ENCODE results near the gene U2AF1. TPM values are rescaled to one million over a fixed set of nuclear protein-coding genes. Genes with fewer than 3 reads are reported as not detected.

Gene U2AF1
- total RNA-seq (2022; extraction: Qiagen RNA extraction; ENCODE audit: low read depth) = 51.1 to 72.5 TPM (median 60.2 TPM) in 5 replicates

GRCh38 chr21:43106965-43107793 lies at the start of gene U2AF1:
TSS of gene U2AF1 (minus strand) at chr21:43107570. CDS start at chr21:43107494, 76 bp downstream.

GRCh38 chr21:43075170-43076022 lies 32.0 kb downstream of the U2AF1 start, which contains the start of gene CBS:
TSS of gene CBS (minus strand) at chr21:43075835. CDS start at chr21:43072193, 3,642 bp downstream.

Other genes starting within 250 kb of the U2AF1 start
- gene WDR4, start 228.0 kb downstream of the U2AF1 start, total RNA-seq (2022; extraction: Qiagen RNA extraction; ENCODE audit: low read depth) = 22.7 to 31.1 TPM (median 28.2 TPM) in 5 replicates
- 19.5 to 22.1 TPM (median 20.3 TPM) in 5 replicates for gene NDUFV3, start 214.3 kb downstream of the U2AF1 start, total RNA-seq (2022; extraction: Qiagen RNA extraction; ENCODE audit: low read depth)
- not detected in 5 replicates for gene ERVH48-1, start 181.9 kb downstream of the U2AF1 start, total RNA-seq (2022; extraction: Qiagen RNA extraction; ENCODE audit: low read depth)
- gene PKNOX1, start 133.0 kb downstream of the U2AF1 start, total RNA-seq (2022; extraction: Qiagen RNA extraction; ENCODE audit: low read depth) = 5.3 to 5.8 TPM (median 5.5 TPM) in 5 replicates
- 10.0 to 12.5 TPM (median 10.4 TPM) in 5 replicates for gene CBS, start 31.7 kb downstream of the U2AF1 start, total RNA-seq (2022; extraction: Qiagen RNA extraction; ENCODE audit: low read depth)
- gene CRYAA, start 61.4 kb upstream of the U2AF1 start, total RNA-seq (2022; extraction: Qiagen RNA extraction; ENCODE audit: low read depth) = not detected in 5 replicates

Measured in A549 treated with GW870086 at 1 μM for 4 hours (cell line).